NCI-H1436 treated with DMSO at 0.1 percent for 48 hours (cell line): Measurements from ENCODE around the gene CARMIL3.

ENCODE experiments used
- DNase-seq: peaks from one replicate; lab custom pipeline; 2025; lab: John Stamatoyannopoulos, UW

The CARMIL3 gene

GRCh38 chr14:24115422-24116127 lies 63.8 kb downstream of the CARMIL3 start:
- DNase-seq: no peak

DNA sequence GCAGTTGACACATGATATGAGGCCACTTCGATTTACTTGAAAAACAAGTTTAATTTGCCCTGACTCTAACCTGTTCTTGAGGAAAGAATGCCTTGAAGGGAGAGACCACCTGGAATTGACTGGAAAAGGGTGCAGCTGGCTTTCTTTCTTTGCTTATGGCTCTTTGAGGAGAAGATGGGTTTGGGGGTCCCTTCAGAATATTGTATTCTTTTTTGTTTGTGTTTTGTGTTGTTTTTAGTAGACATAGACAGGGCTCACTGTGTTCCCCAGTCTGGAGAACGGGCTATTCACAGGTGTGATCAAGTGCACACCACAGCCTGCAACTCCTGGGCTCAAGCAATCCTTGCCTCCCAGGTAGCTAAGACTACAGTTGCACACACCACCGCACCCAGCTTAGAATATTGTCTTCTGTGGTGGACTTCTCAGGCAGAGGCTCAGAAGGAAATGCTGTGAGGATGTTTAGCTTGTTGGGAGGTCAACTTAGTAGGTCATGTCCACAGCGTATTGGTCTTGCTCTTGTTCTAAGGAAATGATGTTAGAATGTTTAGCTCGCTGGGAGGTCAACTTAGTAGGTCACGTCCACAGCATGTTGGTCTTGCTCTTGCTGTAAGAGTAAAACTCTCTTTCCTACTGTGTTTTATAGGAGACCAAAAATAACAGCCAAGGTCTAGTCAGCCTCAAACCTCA lies 64.5 kb downstream of the CARMIL3 start:
- no peak for DNase-seq

GRCh38 chr14:24117179-24117578 lies 65.4 kb downstream of the CARMIL3 start:
- no peak for DNase-seq
